T-helper 9 cell (primary cell): ENCODE measurements around the gene PCLO.
"Not testable (repeated sequence)": the region's sequence is repeated elsewhere in the genome, so short reads cannot be mapped to it uniquely, and the experiment has no call there.

Experiments
- DNase-seq: peaks from one replicate; pipeline ENCODE4 v3.0.0-alpha.2; 2020

PCLO gene

GRCh38 chr7:83130191-83130590, 32.5 kb downstream of the PCLO start:
- DNase-seq = no peak

- DNase-seq = no peak
Observed at GRCh38 chr7:83119494-83119893, 43.2 kb downstream of the PCLO start.

GRCh38 chr7:83119026-83119382, 43.7 kb downstream of the PCLO start:
- DNase-seq = no peak

- DNase-seq = no peak
Observed at GRCh38 chr7:83118347-83119025, 44.2 kb downstream of the PCLO start.

GRCh38 chr7:83117466-83117865, 45.2 kb downstream of the PCLO start:
- no peak for DNase-seq

- no peak for DNase-seq
Observed at GRCh38 chr7:83111391-83111790, 51.3 kb downstream of the PCLO start.

- no peak for DNase-seq
Observed at GRCh38 chr7:83109352-83109751, 53.3 kb downstream of the PCLO start.

GRCh38 chr7:83105948-83106347, 56.7 kb downstream of the PCLO start:
- DNase-seq = no peak

- no peak for DNase-seq
Observed at GRCh38 chr7:83105063-83105462, 57.6 kb downstream of the PCLO start.

- no peak for DNase-seq
Observed at GRCh38 chr7:83101530-83101929, 61.2 kb downstream of the PCLO start.

- DNase-seq = no peak
Observed at GRCh38 chr7:83096065-83096580, 66.6 kb downstream of the PCLO start.

GRCh38 chr7:83085299-83085698, 77.4 kb downstream of the PCLO start:
- DNase-seq = no peak

- DNase-seq = not testable (repeated sequence)
Observed at GRCh38 chr7:83079879-83080278, 82.8 kb downstream of the PCLO start.

GRCh38 chr7:83077328-83077727, 85.4 kb downstream of the PCLO start:
- DNase-seq = no peak

- no peak for DNase-seq
Observed at GRCh38 chr7:83072576-83073517, 89.8 kb downstream of the PCLO start.

- no peak for DNase-seq
Observed at GRCh38 chr7:83065714-83066113, 97.0 kb downstream of the PCLO start.

- no peak for DNase-seq
Observed at GRCh38 chr7:83060218-83060617, 102.5 kb downstream of the PCLO start.

- no peak for DNase-seq
Observed at GRCh38 chr7:83058667-83059066, 104.0 kb downstream of the PCLO start.

- no peak for DNase-seq
Observed at GRCh38 chr7:83055197-83055596, 107.5 kb downstream of the PCLO start.

GRCh38 chr7:83054472-83054871, 108.2 kb downstream of the PCLO start:
- no peak for DNase-seq

GRCh38 chr7:83053965-83054364, 108.7 kb downstream of the PCLO start:
- no peak for DNase-seq

- DNase-seq = no peak
Observed at GRCh38 chr7:83040484-83040883, 122.2 kb downstream of the PCLO start.

- DNase-seq = no peak
Observed at GRCh38 chr7:83038787-83039186, 123.9 kb downstream of the PCLO start.
